HG03108 (cell line): ENCODE data around the gene HSPA1A.

Experiments
- ATAC-seq: cut with Tn5 transposase; IDR thresholded peaks from one replicate; pipeline ENCODE4 v1.9.1; 2021; ENCODE audit warnings: moderate library complexity; ENCODE audit not compliant: unreplicated experiment

HSPA1A gene

DNA sequence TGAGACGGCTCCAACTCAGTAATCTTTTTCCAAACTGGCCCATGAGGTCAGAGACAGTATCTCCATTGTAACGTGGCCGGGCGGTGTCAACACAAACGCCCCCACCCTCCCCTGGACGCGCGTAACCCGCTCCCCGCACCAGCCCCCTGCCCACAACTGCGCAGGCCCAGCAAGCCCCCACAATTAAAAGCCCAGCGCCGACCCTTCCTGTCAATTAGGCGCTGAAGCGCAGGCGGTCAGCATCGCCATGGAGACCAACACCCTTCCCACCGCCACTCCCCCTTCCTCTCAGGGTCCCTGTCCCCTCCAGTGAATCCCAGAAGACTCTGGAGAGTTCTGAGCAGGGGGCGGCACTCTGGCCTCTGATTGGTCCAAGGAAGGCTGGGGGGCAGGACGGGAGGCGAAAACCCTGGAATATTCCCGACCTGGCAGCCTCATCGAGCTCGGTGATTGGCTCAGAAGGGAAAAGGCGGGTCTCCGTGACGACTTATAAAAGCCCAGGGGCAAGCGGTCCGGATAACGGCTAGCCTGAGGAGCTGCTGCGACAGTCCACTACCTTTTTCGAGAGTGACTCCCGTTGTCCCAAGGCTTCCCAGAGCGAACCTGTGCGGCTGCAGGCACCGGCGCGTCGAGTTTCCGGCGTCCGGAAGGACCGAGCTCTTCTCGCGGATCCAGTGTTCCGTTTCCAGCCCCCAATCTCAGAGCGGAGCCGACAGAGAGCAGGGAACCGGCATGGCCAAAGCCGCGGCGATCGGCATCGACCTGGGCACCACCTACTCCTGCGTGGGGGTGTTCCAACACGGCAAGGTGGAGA is at the start of gene HSPA1A, which contains the start of gene HSPA1L:
Gene HSPA1A, plus strand, starts transcription at position 519 of the 814 bp plus-strand sequence. Its CDS starts 214 bp downstream, at position 733.
Gene HSPA1L, minus strand, starts transcription at position 259 of the 814 bp plus-strand sequence. CDS start 3,311 bp downstream, outside the sequence.
- ATAC-seq, result no peak

DNA sequence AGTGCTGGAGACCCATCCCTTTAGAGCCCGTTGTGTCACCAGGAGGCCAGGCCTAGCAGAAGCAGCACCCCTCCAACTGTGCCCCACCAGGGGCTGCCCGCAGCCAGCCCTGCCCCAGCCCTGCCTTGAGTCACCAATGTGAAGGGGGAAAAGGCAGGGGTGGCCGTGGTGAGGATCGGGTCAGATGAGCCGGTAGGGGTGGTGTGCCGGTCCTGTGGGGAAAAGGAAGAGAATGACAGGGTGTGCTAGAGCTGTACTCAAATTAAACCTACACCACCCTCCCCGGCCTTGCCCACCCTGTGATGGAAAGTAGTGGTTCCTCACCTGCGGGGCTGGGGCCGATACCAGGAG is 49.8 kb upstream of the HSPA1A start:
- ATAC-seq, result no peak

GRCh38 chr6:31765910-31766794 is 49.2 kb upstream of the HSPA1A start:
- no peak for ATAC-seq

- no peak for ATAC-seq
Measured at GRCh38 chr6:31767096-31767645, 48.2 kb upstream of the HSPA1A start.

GRCh38 chr6:31768363-31769257 is 46.7 kb upstream of the HSPA1A start:
- no peak for ATAC-seq

DNA sequence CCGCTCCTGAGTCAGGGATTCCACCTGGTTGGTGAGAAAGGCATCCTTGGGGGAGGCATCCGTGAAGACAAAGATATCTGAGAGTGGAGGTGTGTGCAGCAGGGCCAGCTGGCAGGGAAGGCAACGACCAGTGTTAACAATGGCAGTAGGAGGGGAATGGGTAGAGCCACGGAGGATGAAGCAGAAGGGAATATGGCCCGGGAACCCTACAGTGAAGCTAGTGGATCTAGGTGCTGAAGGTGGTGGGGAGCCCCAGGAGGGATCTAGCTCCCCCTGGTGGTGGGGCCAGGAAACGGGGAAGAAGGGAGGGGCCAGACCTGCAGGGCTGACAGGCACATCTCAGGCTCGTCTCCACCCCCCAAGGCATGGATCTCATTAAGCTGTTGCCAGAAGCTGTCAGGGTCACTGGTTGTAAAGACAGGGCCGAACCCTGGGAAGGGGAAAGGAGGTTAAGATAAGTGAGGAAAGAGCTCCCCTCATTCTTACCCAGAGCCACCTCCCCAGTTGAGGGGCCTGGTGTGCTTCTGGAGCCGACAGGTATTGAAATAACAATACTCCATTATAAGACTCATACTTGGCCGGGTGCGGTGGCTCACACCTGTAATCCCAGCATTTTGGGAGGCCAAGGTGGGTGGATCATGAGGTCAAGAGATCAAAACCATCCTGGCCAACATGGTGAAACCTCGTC is 45.5 kb upstream of the HSPA1A start:
- ATAC-seq, result no peak

DNA sequence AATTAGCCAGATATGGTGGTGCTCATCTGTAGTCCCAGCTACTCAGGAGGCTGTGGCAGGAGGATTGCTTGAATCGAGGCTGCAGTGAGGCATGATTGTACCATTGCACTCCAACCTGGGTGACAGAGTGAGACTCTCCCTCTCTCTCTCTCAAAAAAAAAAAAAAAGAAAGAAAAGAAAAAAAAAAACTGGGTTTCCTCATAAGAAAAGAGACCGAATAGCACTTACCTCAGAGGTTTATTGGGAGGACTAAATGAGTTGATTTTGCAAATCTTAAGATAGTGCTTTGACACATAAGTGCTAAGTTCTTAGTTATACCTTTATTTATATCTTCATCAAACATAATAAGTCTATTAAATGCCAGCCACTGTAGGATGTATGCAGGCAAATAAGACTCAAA is 44.5 kb upstream of the HSPA1A start:
- no peak for ATAC-seq

- no peak for ATAC-seq
Measured at GRCh38 chr6:31771992-31772358, 43.4 kb upstream of the HSPA1A start.

DNA sequence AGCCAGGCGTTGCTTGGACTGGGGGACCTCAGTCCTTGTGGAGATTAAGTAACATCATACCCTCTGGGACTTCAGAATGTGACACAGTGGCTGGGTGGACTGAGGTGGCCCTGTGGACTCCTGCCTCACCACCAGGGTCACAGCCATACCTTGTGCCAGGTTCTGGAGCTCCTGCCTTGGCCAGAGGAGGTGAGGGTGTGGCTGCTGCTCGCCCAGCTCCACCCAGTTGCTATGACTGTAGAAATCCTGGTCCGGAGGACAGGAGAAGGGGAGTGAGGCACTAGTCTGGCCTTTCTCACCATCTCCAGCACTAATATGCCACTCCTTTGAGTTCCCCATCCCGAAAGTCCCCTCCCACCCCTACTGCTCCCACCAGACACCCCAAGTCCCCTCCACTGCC is 40.2 kb upstream of the HSPA1A start:
- no peak for ATAC-seq

- no peak for ATAC-seq
Measured at GRCh38 chr6:31775633-31776484, 39.5 kb upstream of the HSPA1A start.

DNA sequence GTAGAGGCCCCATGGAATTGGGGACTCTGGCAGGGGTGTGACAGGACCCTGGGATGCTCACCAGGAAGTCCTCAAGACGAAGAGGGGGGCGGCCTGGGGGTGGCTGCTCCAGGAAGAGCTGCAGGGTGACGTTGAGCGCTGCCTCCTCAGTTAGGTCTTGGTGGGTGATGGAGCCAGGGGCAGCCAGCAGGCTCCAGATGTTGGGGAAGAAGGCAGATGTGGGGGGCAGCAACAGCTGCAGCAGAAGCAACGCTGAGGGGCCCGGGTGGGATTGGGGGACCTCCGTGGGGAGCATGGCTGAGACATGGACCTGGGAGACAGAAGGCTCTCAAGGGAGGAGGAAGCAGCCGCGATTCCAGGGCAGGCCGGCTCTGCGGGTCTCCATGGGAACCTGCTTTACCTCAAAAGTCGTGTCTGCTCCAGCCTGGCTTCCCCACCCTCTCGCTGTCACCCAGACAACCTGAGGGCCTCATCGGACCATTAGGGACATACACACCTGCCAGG is 38.8 kb upstream of the HSPA1A start:
- no peak for ATAC-seq

- ATAC-seq, result peak; percentile 68
Measured at GRCh38 chr6:31776989-31777666, 38.2 kb upstream of the HSPA1A start, which contains the start of gene VWA7. VWA7 (minus strand) TSS chr6:31777328; CDS start chr6:31776779, 549 bp downstream.

- no peak for ATAC-seq
Measured at GRCh38 chr6:31777667-31778050, 37.7 kb upstream of the HSPA1A start.

- ATAC-seq, result no peak
Measured at GRCh38 chr6:31778193-31778592, 37.1 kb upstream of the HSPA1A start.

GRCh38 chr6:31778999-31779885 is 36.1 kb upstream of the HSPA1A start:
- no peak for ATAC-seq

GRCh38 chr6:31779908-31780307 is 35.4 kb upstream of the HSPA1A start:
- no peak for ATAC-seq

DNA sequence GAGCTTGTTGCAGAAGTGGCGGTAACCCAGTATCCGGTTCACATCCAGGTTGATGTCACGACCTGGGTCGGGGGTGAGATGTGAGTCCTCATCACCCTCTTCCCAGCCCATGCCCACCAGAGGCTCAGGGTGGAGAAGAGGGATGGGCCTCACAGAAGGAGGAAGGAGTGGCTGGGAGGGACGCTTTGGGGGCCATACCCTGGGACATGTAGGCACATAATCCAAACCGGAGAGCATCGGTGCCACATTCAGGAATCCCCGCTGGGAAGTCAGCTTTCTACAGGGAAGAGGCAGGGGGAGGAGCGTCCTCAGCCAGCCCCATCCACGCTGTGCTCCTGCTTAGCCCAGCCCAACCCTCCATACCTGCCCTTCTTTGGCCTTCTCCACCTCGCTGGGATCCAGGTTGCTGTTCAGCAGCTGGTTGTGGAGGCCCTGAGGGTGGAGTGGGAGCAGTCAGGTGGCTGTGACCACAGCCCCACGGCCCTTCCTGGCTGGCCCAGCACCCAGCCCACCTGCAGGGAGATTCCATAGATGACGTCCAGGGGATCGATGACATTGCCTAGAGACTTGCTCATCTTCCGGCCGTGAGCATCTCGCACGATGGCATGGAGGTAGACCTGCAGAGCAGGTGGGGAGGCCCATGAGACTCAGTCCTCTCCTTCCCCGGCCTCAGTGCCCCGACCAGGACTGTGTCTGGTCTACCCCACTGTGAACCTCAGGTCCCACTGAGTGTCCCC is 34.7 kb upstream of the HSPA1A start:
- no peak for ATAC-seq
